ENCODE results near the gene TP53BP2.
"Not testable (repeated sequence)": the region's sequence is repeated elsewhere in the genome, so short reads cannot be mapped to it uniquely, and the experiment has no call there.

TP53BP2 gene

DNA sequence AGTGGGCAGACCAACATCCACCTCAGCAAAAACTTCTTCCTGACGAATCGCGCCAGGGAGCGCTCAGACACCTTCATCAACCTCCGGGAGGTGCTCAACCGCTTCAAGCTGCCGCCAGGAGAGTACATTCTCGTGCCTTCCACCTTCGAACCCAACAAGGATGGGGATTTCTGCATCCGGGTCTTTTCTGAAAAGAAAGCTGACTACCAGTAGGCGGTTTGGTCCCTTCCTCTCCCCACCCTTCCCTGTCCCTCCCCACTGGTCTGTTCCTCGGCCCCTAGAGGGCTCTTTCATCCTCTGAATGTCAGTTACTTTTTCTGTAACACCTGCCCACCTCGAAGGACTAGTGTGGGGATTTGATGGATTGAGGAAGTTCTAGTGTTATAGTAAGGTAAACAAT lies 86.5 kb downstream of the TP53BP2 start:
- DNase-seq = no peak

DNA sequence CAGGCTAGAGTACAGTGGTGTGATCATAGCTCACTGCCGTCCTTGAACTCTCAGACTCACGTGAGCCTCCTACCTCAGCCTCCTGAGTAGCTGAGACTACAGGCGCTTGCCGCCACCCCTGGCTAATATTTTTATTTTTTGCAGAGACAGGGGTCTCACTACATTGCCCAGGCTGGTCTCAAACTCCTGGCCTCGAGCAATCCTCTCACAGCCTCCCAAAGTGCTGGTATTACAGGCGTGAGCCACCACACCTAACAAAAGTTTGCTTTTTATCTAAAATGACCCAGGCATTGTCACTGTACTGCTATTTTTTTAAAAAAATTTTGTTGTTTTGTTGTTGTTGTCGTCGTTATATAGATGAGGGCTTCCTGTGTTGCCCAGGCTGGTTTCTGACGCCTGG lies 87.0 kb downstream of the TP53BP2 start:
- DNase-seq = no peak

DNA sequence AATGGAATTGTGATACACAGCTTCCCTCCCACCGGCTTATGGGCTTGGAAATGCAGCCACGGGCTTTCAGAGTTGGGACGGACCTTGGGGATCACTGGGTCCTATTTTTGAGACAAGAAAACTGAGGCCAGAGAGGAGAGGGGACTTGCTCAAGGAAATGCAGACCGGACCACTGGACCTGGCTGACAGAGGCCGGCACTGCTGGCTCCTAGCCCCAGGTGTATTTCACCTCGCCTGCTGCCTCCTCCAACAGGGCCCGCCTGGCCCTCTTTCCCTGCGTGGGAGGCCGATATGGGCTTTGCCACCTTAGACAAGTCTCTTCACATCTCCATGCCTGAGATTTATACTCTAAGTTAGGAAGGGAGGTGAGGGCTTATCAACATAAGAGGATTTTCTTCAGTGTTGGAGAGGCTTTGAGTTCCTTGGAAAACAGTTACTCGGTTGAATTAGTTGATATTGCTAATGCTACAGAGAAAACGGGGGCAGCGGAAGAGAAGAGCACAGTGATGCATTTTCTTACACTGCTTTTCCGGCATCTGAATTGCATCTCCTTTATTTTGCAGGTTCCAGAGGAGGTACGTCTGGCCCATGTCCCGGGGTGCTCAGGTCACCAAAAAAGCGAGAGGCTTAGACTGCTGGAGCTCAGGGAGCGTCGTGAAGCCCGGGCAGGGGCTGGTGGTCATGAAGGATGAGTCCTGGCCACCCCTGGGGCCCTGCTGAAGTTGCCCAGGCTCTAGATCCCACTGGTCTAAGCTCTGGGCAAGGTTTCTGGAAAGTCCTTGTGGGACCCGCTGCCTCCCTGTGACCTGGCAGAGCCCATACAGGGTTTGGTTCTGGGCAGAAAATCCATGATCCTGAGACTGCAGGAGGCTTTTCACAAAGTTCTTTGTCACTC lies 88.7 kb downstream of the TP53BP2 start:
- DNase-seq = no peak

DNA sequence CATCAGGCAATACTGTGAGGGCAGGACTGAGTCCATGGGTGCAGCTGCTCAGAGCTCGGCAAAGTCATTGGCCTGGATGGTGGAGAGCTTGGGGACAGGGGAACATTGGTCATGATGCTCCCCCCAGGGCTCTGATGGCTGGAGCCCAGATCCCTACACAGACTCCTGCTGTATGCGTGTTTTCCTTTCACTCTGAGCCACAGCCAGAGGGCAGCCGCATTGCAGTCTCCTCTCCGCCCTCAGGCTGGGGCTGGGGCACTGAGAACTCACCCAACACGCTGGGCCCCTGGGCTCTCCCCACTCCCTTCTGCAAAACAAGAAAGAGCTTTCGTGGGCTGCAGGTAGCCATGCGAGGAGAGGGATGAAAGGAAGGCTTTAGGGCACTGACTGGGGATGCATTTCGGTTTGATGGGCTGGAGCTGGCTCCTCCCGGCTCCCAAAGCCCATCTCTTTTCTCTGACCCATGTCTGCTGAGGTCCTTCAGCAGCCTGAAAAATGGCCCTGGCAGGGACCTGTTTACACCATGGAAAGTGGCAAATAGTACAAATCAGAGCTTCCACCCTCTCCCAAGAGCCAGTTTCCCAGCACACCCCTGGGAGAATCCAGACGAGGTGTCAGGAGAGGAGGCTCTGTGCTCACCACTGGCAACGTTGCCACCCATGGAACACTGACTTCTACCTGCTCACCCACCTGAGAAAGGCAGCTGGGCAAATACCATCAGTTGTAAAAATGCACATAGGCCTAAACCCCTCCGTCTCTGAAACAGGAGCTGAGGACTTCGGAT lies 89.6 kb downstream of the TP53BP2 start:
- DNase-seq = no peak

DNA sequence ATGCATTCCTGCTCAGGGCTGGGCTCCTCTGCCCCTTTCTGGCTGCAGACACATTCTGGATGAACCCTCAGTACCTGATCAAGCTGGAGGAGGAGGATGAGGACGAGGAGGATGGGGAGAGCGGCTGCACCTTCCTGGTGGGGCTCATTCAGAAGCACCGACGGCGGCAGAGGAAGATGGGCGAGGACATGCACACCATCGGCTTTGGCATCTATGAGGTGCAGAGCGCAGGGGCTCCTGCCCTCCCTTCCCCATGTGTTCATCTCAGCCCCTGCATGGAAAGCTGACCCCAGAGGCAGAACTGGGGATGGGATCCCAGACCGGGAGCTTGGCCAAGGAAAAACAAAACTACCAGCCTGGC lies 90.3 kb downstream of the TP53BP2 start:
- DNase-seq = no peak

DNA sequence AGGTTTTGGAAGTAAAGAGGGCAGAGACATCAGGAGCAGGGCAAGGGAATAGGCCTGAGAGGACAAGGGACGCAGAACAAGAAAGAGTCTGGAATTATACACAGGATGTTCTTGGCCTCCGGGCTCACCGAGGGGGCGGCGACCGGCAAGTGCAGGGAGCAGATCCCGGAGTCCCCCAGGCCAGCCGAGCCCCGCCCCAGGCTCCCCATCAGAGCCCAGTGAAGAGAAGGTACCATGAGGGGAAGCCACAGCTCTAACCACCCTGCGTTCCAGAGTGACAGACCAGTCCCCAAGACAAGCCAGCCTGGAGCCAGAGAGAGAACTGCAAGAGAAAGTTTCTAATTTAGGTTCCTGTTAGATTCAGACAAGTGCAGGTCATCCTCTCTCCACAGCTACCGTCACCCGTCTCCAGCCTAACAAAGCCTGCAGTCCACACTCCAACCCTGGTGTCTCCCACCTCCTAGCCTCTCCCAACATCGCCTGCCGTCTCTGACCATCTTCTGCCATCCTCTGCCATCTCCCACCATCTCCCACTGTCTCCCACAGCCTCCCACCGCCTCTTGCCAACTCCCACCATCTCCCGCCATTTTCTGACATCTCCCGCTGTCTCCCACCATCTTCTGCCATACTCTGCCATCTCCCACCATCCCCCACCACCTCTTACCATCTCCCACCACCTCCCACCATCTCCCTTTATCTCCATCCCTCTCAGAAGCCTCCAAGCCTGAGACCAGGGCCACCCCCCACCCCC lies 90.9 kb downstream of the TP53BP2 start:
- no peak for DNase-seq

DNA sequence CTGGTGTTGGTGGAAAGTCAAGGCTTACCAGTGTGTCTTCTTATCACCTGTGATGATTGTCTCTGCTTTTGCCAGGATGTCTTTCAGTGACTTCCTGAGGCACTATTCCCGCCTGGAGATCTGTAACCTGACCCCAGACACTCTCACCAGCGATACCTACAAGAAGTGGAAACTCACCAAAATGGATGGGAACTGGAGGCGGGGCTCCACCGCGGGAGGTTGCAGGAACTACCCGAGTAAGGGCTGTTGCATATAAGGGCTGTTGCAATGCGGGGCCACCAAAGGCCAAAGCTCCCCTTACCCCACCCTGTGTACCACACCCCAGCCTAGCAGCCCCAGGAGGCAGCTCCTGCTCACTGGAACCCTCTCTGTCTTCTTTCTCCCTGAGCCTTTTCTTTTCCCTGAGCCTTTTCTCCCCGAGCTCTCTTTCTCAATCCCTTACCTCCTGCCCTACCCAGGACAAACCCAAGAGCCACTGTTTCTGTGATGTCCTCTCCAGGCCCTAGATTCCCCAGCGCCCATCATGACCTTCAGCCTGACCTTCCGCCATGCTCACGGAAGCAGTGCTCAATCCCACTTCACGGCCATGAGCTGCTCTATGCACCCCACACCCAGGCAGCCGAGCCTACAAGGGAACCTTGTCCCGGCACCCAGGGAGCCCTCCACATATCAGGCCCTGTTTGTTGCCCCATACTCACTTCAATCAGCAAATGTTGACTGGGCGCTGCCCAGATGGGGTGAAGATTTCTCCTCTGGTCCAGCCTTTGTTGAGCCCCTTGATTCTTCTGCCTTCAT lies 92.8 kb downstream of the TP53BP2 start:
- DNase-seq = no peak

DNA sequence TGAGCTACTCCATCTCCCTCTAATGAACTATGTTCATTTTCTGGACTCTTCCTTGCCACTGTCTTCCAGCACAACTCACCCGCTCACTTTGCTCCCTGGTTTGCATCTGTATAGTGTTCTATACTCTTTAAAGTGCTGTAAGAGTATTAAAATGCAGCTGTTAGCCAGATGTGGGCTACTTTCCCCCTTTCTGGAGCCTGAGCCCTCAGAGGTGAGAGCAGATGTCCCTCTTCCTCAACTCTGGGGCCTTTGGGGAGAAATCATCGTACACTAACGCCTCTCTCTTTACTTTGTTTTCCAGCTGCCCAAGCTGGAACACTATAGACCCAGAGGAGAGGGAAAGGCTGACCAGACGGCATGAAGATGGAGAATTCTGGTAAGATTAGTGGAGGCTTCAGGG lies 94.1 kb downstream of the TP53BP2 start:
- DNase-seq = no peak

- no peak for DNase-seq
These were observed 94.8 kb downstream of the TP53BP2 start for GRCh38 chr1:223750730-223751570.

DNA sequence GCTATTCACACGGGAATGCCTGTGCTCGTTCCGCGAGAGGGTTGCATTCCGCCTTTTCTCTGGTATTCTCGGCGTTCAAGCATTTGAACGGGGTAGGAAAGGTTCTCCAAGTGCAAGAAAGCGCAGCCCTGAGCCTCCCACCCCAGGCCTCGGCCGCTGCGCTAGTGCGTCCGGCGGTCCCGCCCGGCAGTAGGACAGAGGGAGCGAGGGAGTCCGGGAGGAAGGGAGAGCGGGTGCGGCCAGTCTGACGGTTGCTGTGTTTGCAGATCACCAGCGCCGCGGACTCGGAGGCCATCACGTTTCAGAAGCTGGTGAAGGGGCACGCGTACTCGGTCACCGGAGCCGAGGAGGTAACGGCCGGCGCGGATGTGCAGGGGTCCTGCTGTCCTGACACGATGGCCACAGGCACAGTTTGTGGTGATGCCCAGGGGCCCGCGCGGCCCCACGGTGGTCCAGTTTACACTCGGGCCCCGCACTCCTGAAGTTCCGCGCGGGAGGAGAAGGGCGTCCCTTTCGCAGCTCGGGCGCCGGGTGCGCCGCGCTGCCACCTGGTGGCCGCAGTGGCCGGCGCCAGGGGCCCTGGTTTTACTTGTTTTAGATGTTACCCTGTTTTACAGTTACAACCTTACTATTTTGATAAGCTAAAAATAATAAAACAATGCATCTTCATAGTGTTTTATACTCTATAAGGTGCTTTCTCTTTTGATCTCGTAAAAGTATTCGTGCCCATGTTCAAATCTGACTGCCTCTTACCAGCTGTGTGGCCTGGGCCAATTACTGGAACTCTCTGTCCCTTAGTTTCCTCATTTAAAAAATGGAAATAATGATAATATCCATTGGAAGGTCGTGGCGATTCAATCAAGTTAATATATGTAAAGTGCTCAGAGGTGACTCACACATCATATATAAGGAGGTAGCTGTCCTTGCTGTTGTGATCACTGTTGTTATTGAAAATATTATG lies 96.7 kb downstream of the TP53BP2 start:
- no peak for DNase-seq

- DNase-seq = no peak
These were observed 97.4 kb downstream of the TP53BP2 start for GRCh38 chr1:223748405-223748772.

DNA sequence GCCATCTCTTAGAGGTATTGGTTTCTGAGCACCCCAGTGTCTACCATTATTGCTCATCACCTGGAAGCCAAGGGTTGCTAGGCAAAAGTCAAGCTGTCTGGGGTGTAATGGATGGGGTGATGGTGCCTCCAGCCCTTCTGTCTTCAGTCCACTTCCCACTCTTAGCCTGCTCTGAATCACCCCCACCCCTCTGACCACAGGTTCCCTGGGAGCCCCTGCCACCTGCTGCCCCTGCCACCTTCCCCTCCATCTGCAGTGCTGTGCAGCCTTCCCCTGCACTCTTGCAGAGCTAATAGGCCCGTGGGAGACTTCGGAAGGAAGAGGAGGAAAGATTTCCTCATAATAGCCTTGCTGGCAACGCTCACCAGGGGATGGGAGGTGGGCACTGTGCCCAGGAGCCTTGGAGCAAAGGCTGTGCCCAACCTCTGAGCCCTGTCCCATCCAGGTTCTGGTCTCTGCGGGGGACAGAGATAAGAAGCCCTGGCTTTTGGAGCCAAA lies 97.9 kb downstream of the TP53BP2 start:
- DNase-seq = no peak

DNA sequence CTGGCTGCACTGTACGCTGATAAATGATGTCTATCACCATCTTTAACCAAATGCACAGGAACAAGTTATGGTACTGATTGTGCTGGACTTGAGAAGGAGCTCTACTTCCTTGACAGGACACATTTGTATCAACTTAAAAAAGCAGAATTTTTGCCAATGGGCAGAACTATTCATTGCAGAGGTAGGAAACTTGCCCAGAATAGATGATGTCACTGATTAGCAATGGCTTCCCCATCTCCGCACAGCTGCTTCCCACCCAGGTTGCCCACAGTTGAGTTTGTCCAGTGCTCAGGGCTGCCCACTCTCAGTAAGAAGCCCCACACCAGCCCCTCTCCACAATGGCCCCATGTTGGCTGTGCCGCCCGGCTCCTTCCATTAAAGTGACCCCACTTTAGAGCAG lies 100.0 kb downstream of the TP53BP2 start:
- no peak for DNase-seq

- DNase-seq = peak; percentile 92
These were observed 102.8 kb downstream of the TP53BP2 start for GRCh38 chr1:223742856-223743517.

GRCh38 chr1:223741861-223742260 lies 103.9 kb downstream of the TP53BP2 start:
- no peak for DNase-seq

DNA sequence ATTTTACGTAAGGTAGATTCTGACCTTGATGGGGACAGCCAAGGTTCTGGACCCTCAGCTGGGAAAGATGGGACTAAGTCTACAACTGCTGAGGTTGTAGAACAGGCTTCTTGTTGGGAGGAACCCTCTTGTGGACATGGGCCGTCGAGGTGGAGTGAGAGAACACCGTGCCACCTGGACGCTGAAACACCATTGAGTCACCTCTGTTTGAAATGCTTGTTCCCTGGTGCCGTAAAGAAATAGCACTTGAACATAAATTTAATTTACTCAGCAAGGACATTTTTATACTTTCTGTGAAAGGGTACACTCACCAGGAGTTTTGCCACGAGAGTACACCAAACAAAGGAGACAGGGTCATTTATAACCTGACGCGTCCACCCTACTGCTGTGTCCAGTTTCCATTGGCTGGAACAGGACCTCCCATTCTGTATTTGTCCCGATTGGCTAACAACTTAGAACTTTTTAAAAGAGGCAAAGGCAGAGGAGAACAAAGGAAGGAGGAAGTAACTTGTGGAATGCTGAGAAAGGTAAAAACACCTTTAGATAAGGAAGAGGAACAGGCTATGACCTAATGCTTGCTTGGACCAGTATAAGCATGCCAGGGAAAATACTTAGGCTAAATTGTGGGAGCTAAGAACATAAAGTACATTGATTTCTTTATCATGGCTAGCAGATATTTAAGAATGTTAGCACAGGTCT lies 105.6 kb downstream of the TP53BP2 start:
- not testable (repeated sequence) for DNase-seq

DNA sequence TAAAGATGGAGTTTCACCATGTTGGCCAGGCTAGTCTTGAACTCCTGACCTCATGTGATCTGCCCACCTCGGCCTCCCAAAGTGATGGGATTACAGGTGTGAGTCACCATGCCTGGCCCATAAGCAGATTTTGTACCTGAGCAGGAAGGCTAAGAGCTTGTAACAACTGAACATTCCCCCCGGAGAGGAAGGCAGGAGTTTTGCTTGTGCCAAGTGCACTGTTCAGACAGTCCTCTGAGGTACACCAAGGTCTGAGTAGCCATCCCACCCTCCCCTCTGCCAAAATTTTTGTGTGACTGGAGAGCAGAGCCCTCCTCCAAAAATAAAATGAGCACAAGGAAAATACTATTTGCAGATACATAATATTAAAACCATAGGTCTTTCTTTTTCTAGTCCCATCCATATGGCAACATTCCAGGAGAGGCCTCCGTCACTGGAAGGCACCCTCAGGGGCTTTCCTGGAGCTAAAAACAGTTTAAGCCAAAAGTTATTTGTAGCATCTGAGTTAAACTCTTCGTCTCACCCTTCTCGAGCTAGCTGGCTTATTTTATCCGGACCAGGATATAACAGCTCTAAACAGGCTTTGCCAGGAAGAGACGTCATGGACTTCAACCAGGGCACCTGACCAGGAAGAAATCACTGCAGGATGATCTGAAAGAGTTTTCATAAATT lies 106.2 kb downstream of the TP53BP2 start:
- DNase-seq = no peak

Data from NCI-H1092 treated with DMSO at 0.1 percent for 48 hours (cell line).